ENCODE measurements around the gene RCAN1. TPM values are rescaled to one million over a fixed set of nuclear protein-coding genes. Genes with fewer than 3 reads are reported as not detected.

RCAN1 gene
- total RNA-seq, 1 donor from 2014 or later, result 197 TPM

- Histone ChIP-seq H3K79me2 (ENCODE audit: insufficient read depth, low read length) (no peaks in the 10 kb centered on the region), H3K27ac (ENCODE audit: low read depth, low read length) (no peak overlapping the region), H3K9ac (ENCODE audit: low read length) (no peak overlapping the region), H2AFZ (ENCODE audit: low read depth, low read length) (no peak overlapping the region), H3K4me1 (ENCODE audit: insufficient read depth, low read length) (peaks cover 3% of the 10 kb centered on the region), H3K27me3 (ENCODE audit: insufficient read depth, low read length) (peaks cover 30% of the 10 kb centered on the region), H3K36me3 (ENCODE audit: insufficient read depth, low read length) (no peaks in the 10 kb centered on the region), H4K20me1 (ENCODE audit: insufficient read depth, low read length) (no peaks in the 10 kb centered on the region), H3K4me2 (ENCODE audit: low read length) (no peak overlapping the region), H3K9me3 (ENCODE audit: insufficient read depth, low read depth, low read length) (no peaks in the 10 kb centered on the region), H3K4me3 (ENCODE audit: insufficient read depth, low read depth, low read length) (no peak overlapping the region)
- TF ChIP-seq EZH2 (IDR thresholded peaks at IDR 0.05; ENCODE audit: insufficient read depth, low read length) (no peak), CTCF (IDR thresholded peaks at IDR 0.05; ENCODE audit: insufficient read depth, low read depth, low read length) (no peak)
- Mint-ChIP-seq H3K27me3 (ENCODE audit: low read depth, unreplicated experiment) (peaks cover 39% of the 10 kb centered on the region), H3K36me3 (ENCODE audit: low read depth, unreplicated experiment) (no peaks in the 10 kb centered on the region), H3K4me1 (ENCODE audit: low read depth, unreplicated experiment) (peaks cover 5% of the 10 kb centered on the region), H3K9me3 (ENCODE audit: unreplicated experiment) (peaks cover 4% of the 10 kb centered on the region), H3K27ac (ENCODE audit: unreplicated experiment) (no peak overlapping the region), H3K4me3 (ENCODE audit: unreplicated experiment) (no peak overlapping the region)
- FAIRE-seq (no peak), DNase-seq (ENCODE audit: low read depth) (no peak)
Measured at GRCh38 chr21:34635307-34635706, 20.4 kb upstream of the RCAN1 start.

GRCh38 chr21:34632498-34632897, 17.6 kb upstream of the RCAN1 start:
- FAIRE-seq (no peak), DNase-seq (ENCODE audit: low read depth) (no peak)
- TF ChIP-seq CTCF (IDR thresholded peaks at IDR 0.05; ENCODE audit: insufficient read depth, low read depth, low read length) (no peak), EZH2 (IDR thresholded peaks at IDR 0.05; ENCODE audit: insufficient read depth, low read length) (no peak)
- H3K4me1 ChIP-seq (ENCODE audit: insufficient read depth, low read length), result no peaks in the 10 kb centered on the region
- H3K27ac ChIP-seq (ENCODE audit: low read depth, low read length), result no peak overlapping the region
- Mint-ChIP-seq H3K9me3 (ENCODE audit: unreplicated experiment) (peaks cover 3% of the 10 kb centered on the region), H3K36me3 (ENCODE audit: low read depth, unreplicated experiment) (no peaks in the 10 kb centered on the region), H3K4me3 (ENCODE audit: unreplicated experiment) (no peak overlapping the region), H3K4me1 (ENCODE audit: low read depth, unreplicated experiment) (no peaks in the 10 kb centered on the region), H3K27me3 (ENCODE audit: low read depth, unreplicated experiment) (peaks cover 35% of the 10 kb centered on the region), H3K27ac (ENCODE audit: unreplicated experiment) (no peak overlapping the region)
- peaks cover 30% of the 10 kb centered on the region for H3K27me3 ChIP-seq (ENCODE audit: insufficient read depth, low read length)
- H3K36me3 ChIP-seq (ENCODE audit: insufficient read depth, low read length), result no peaks in the 10 kb centered on the region
- H3K4me2 ChIP-seq (ENCODE audit: low read length), result no peak overlapping the region
- H3K4me3 ChIP-seq (ENCODE audit: insufficient read depth, low read depth, low read length), result no peak overlapping the region
- no peak overlapping the region for H3K9ac ChIP-seq (ENCODE audit: low read length)
- H3K9me3 ChIP-seq (ENCODE audit: insufficient read depth, low read depth, low read length), result no peaks in the 10 kb centered on the region
- no peaks in the 10 kb centered on the region for H4K20me1 ChIP-seq (ENCODE audit: insufficient read depth, low read length)
- no peaks in the 10 kb centered on the region for H3K79me2 ChIP-seq (ENCODE audit: insufficient read depth, low read length)
- no peak overlapping the region for H2AFZ ChIP-seq (ENCODE audit: low read depth, low read length)

GRCh38 chr21:34630536-34631143, 15.7 kb upstream of the RCAN1 start:
- no peak overlapping the region for H2AFZ ChIP-seq (ENCODE audit: low read depth, low read length)
- H3K4me3 ChIP-seq (ENCODE audit: insufficient read depth, low read depth, low read length), result no peak overlapping the region
- H3K4me1 ChIP-seq (ENCODE audit: insufficient read depth, low read length), result no peaks in the 10 kb centered on the region
- no peaks in the 10 kb centered on the region for H3K9me3 ChIP-seq (ENCODE audit: insufficient read depth, low read depth, low read length)
- Mint-ChIP-seq H3K9me3 (ENCODE audit: unreplicated experiment) (peaks cover 5% of the 10 kb centered on the region), H3K36me3 (ENCODE audit: low read depth, unreplicated experiment) (no peaks in the 10 kb centered on the region), H3K4me1 (ENCODE audit: low read depth, unreplicated experiment) (no peaks in the 10 kb centered on the region), H3K4me3 (ENCODE audit: unreplicated experiment) (no peak overlapping the region), H3K27ac (ENCODE audit: unreplicated experiment) (no peak overlapping the region), H3K27me3 (ENCODE audit: low read depth, unreplicated experiment) (peaks cover 29% of the 10 kb centered on the region)
- FAIRE-seq (peak; percentile 82), DNase-seq (ENCODE audit: low read depth) (peak; percentile 13)
- H3K27ac ChIP-seq (ENCODE audit: low read depth, low read length), result no peak overlapping the region
- H3K36me3 ChIP-seq (ENCODE audit: insufficient read depth, low read length), result no peaks in the 10 kb centered on the region
- no peak overlapping the region for H3K4me2 ChIP-seq (ENCODE audit: low read length)
- H3K9ac ChIP-seq (ENCODE audit: low read length), result no peak overlapping the region
- peaks cover 33% of the 10 kb centered on the region for H3K27me3 ChIP-seq (ENCODE audit: insufficient read depth, low read length)
- no peaks in the 10 kb centered on the region for H4K20me1 ChIP-seq (ENCODE audit: insufficient read depth, low read length)
- TF ChIP-seq EZH2 (IDR thresholded peaks at IDR 0.05; ENCODE audit: insufficient read depth, low read length), result no peak
- TF ChIP-seq CTCF (IDR thresholded peaks at IDR 0.05; ENCODE audit: insufficient read depth, low read depth, low read length), result peak; percentile 89
- H3K79me2 ChIP-seq (ENCODE audit: insufficient read depth, low read length), result no peaks in the 10 kb centered on the region
